Common myeloid progenitor, CD34-positive (primary cell): ENCODE results near the gene HOMER2.
"Not testable (repeated sequence)": the region's sequence is repeated elsewhere in the genome, so short reads cannot be mapped to it uniquely, and the experiment has no call there.

Source experiments
- CTCF ChIA-PET: fragments of 350-600 bp; sonication (Branson Sonifier 250); formaldehyde crosslinking; loops from one replicate; lab custom pipeline; 2021; ENCODE audit warnings: antibody characterized with exemption; lab: Charles Lee
- POLR2A ChIA-PET: fragments of 350-600 bp; sonication (Branson Sonifier 250); formaldehyde crosslinking; loops from one replicate; lab custom pipeline; 2021; ENCODE audit warnings: antibody characterized with exemption; lab: Charles Lee
- DNase-seq, 3 donors: peaks; one replicate each; pipeline versions ENCODE4 v3.0.0 to v3.0.0-alpha.2; 2013
- H3K27ac ChIP-seq, 2 experiments: 1 replicate in 1 of 2; 2 replicates in 1 of 2; pipeline ENCODE4 v1.7.0; 2013; ENCODE audit warnings: inconsistent platforms in 2 of 2, low read length in 2 of 2, mild to moderate bottlenecking in 2 of 2, low read depth in 1 of 2, moderate library complexity in 1 of 2; ENCODE audit not compliant: severe bottlenecking in 2 of 2, insufficient read depth in 1 of 2, poor library complexity in 1 of 2
- H3K27me3 ChIP-seq, 5 experiments: replicated peaks in 2 of 5; 1 replicate in 3 of 5; 2 replicates in 2 of 5; pipeline versions ENCODE4 v1.6.1 to v1.7.0; 2013; ENCODE audit warnings: low read length in 4 of 5, mild to moderate bottlenecking in 2 of 5, moderate library complexity in 2 of 5, inconsistent platforms in 1 of 5; ENCODE audit not compliant: insufficient read depth in 5 of 5, control insufficient read depth in 4 of 5
- H3K36me3 ChIP-seq, 4 experiments: 1 replicate in 2 of 4; 2 replicates in 2 of 4; pipeline versions ENCODE4 v1.6.1 to v1.7.0; 2013; ENCODE audit warnings: low read length in 3 of 4, control low read depth in 1 of 4, mild to moderate bottlenecking in 1 of 4; ENCODE audit not compliant: control insufficient read depth in 4 of 4, insufficient read depth in 4 of 4
- H3K4me1 ChIP-seq, 4 experiments: 1 replicate in 3 of 4; 2 replicates in 1 of 4; pipeline versions ENCODE4 v1.6.1 to v1.7.1; 2013; ENCODE audit warnings: low read length in 3 of 4, mild to moderate bottlenecking in 3 of 4, control low read depth in 1 of 4, inconsistent platforms in 1 of 4, moderate library complexity in 1 of 4; ENCODE audit not compliant: control insufficient read depth in 4 of 4, insufficient read depth in 4 of 4; ENCODE audit errors: control extremely low read depth in 1 of 4
- H3K4me3 ChIP-seq, 7 experiments: 1 replicate in 4 of 7; 2 replicates in 3 of 7; pipeline versions ENCODE4 v1.5.1 to v1.7.0; 2013; ENCODE audit warnings: mild to moderate bottlenecking in 7 of 7, low read length in 6 of 7, moderate library complexity in 6 of 7, inconsistent platforms in 2 of 7, low read depth in 2 of 7, control low read depth in 1 of 7; ENCODE audit not compliant: insufficient read depth in 4 of 7, control insufficient read depth in 1 of 7; ENCODE audit errors: extremely low read depth in 1 of 7
- H3K9me3 ChIP-seq, 5 experiments: 1 replicate in 4 of 5; 2 replicates in 1 of 5; pipeline versions ENCODE4 v1.6.1 to v1.7.1; 2013; ENCODE audit warnings: low read length in 4 of 5, mild to moderate bottlenecking in 2 of 5, inconsistent platforms in 1 of 5, low read depth in 1 of 5, moderate library complexity in 1 of 5; ENCODE audit not compliant: control insufficient read depth in 4 of 5, insufficient read depth in 2 of 5; ENCODE audit errors: control extremely low read depth in 1 of 5
- WGBS: methylation state at CpG from one replicate; pipeline ENCODE4 v1.1.5; 2013; ENCODE audit not compliant: insufficient coverage; 5-methylcytosine and 5-hydroxymethylcytosine counted together

Gene HOMER2

GRCh38 chr15:82870727-82871320 is 81.7 kb downstream of the HOMER2 start:
- peak overlapping the region in 4 of 7 experiments; percentile 26 to 58 (median 36) for H3K4me3 ChIP-seq
- no peaks in the 10 kb centered on the region for H3K9me3 ChIP-seq
- CTCF ChIA-PET, result interaction anchor here (0.7 to 3.5 kb wide), 5 partner anchors 15 to 129 kb away, joined by 3 to 14 read pairs (median 4); partner anchors contain the start of gene RAMAC
- H3K27ac ChIP-seq, result peak overlapping the region; percentile 67 to 71
- DNase-seq, result peak; percentile 37 to 81 (median 68)
- H3K36me3 ChIP-seq, result peaks cover 0 to 4% (median 0%) of the 10 kb centered on the region in 4 experiments
- H3K27me3 ChIP-seq, result no peaks in the 10 kb centered on the region
- peaks cover 8 to 39% (median 28%) of the 10 kb centered on the region in 4 experiments for H3K4me1 ChIP-seq
- 50% methylated on average over 5 of the region's 7 CpGs for WGBS
- POLR2A ChIA-PET, result no interaction called here

- H3K36me3 ChIP-seq, CTCF ChIA-PET, H3K9me3 ChIP-seq, H3K4me3 ChIP-seq, H3K27ac ChIP-seq, H3K27me3 ChIP-seq, POLR2A ChIA-PET, DNase-seq: not testable (repeated sequence)
- 61% methylated on average over 3 of the region's 3 CpGs for WGBS
- H3K4me1 ChIP-seq, result peaks cover 4 to 15% (median 11%) of the 10 kb centered on the region in 4 experiments
Observed at GRCh38 chr15:82865981-82866380, 86.5 kb downstream of the HOMER2 start.

- H3K9me3 ChIP-seq, H3K4me3 ChIP-seq, POLR2A ChIA-PET, DNase-seq, H3K27ac ChIP-seq, H3K27me3 ChIP-seq, H3K36me3 ChIP-seq: not testable (repeated sequence)
- WGBS, result 97% methylated on average over 4 of the region's 4 CpGs
- H3K4me1 ChIP-seq, result peaks cover 3 to 11% (median 7%) of the 10 kb centered on the region in 4 experiments
- CTCF ChIA-PET, result interaction anchor here (0.6 kb wide), 1 partner anchor 145 kb away, joined by 3 read pairs; no protein-coding TSS in a partner anchor
Observed at GRCh38 chr15:82865581-82865980, 86.9 kb downstream of the HOMER2 start.

- CTCF ChIA-PET, result interaction anchor here (0.6 kb wide), 1 partner anchor 145 kb away, joined by 3 read pairs; no protein-coding TSS in a partner anchor
- WGBS, result 100% methylated on average over 1 of the region's 2 CpGs
Observed at GRCh38 chr15:82864967-82865366, 87.6 kb downstream of the HOMER2 start.

GRCh38 chr15:82862886-82863285 is 89.6 kb downstream of the HOMER2 start:
- 98% methylated on average over 6 of the region's 6 CpGs for WGBS
- Histone ChIP-seq H3K36me3 (no peaks in the 10 kb centered on the region), H3K9me3 (no peaks in the 10 kb centered on the region), H3K4me1 (no peaks in the 10 kb centered on the region), H3K27me3 (no peaks in the 10 kb centered on the region), H3K27ac (no peak overlapping the region), H3K4me3 (no peak overlapping the region)
- ChIA-PET POLR2A (no interaction called here), CTCF (no interaction called here)
- no peak for DNase-seq

More at GRCh38 chr15:82864967-82865366, 87.6 kb downstream of the HOMER2 start:
- Histone ChIP-seq H3K27me3 (no peaks in the 10 kb centered on the region), H3K4me1 (peaks cover 0 to 5% (median under 1%) of the 10 kb centered on the region in 4 experiments), H3K36me3 (no peaks in the 10 kb centered on the region), H3K4me3 (no peak overlapping the region), H3K27ac (no peak overlapping the region), H3K9me3 (no peaks in the 10 kb centered on the region)
- POLR2A ChIA-PET, result no interaction called here
- DNase-seq, result no peak

GRCh38 chr15:82858932-82859331 is 93.6 kb downstream of the HOMER2 start:
- H3K36me3 ChIP-seq, result no peaks in the 10 kb centered on the region
- H3K9me3 ChIP-seq, result no peaks in the 10 kb centered on the region
- H3K4me3 ChIP-seq, result no peak overlapping the region
- ChIA-PET CTCF (no interaction called here), POLR2A (no interaction called here)
- WGBS, result 97% methylated on average over 11 of the region's 11 CpGs
- H3K27ac ChIP-seq, result no peak overlapping the region
- H3K4me1 ChIP-seq, result peaks cover 0 to 12% (median 7%) of the 10 kb centered on the region in 4 experiments
- no peaks in the 10 kb centered on the region for H3K27me3 ChIP-seq
- no peak for DNase-seq

- ChIA-PET POLR2A (no interaction called here), CTCF (interaction anchor here (0.6 to 2.1 kb wide), 5 partner anchors 10 to 177 kb away, joined by 3 to 14 read pairs (median 4); no protein-coding TSS in a partner anchor)
- peaks cover 4 to 32% (median 26%) of the 10 kb centered on the region in 4 experiments for H3K4me1 ChIP-seq
- H3K4me3 ChIP-seq, result no peak overlapping the region
- H3K27ac ChIP-seq, result peak overlapping the region in 1 of 2 experiments; percentile 74
- H3K9me3 ChIP-seq, result no peaks in the 10 kb centered on the region
- no peaks in the 10 kb centered on the region for H3K27me3 ChIP-seq
- no peak for DNase-seq
- peaks cover 0 to 2% (median 0%) of the 10 kb centered on the region in 4 experiments for H3K36me3 ChIP-seq
- 100% methylated on average over 3 of the region's 10 CpGs for WGBS
Observed at GRCh38 chr15:82856397-82857170, 95.9 kb downstream of the HOMER2 start.
